Ramos (cell line): ENCODE measurements around the gene GJB4.
"Not testable (repeated sequence)": the region's sequence is repeated elsewhere in the genome, so short reads cannot be mapped to it uniquely, and the experiment has no call there.

Source experiments
- in situ Hi-C: fragments of 300-500 bp; cut with MboI; formaldehyde crosslinking; loops from one replicate; pipeline ENCODE4 v1.14.3; 2022; ENCODE audit warnings: low sequenced_read_pairs; ENCODE audit not compliant: unreplicated experiment

The GJB4 gene

DNA sequence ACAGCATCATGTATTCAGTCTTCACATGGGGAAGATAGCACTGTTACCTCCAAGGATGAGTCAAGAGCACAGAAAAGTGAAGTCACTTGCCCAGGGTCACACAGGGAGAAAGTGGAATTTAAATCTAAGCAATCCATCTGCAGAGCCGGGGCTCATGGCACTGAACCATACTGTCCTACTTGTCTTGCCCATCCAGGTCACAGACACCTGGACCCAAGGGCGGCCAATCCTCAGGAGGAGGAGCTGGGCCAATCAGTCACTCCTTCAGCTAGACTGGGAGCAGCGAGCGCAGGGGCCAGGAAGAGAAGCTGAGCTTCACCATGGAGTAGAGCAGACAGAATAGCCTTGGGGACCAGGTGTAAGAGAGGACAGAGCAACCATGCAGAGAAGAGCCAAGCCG lies 13.9 kb upstream of the GJB4 start:
- in situ Hi-C loops = loop anchor here (10.0 kb wide), 1 partner anchor 281 kb away; no protein-coding TSS in a partner anchor

DNA sequence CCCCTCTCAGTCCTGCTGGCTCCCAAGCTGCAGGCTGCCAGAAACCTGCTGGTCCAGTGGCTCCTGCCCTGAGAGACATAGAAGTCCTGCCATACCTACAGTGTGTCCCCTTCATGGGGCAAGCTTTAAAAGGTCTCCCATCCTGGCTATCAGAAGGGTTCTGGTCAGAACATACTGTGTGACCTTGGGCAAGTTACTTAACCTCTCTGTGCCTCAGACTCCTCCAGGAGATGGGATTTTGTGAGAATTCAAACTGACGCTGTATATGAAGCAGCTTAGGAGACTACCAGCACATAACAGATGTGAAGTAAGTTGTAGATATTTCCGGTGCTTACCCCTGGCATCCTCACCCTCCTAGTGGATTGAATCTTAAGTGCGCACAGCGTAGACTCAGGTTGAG lies 13.4 kb upstream of the GJB4 start:
- in situ Hi-C loops = loop anchor here (10.0 kb wide), 1 partner anchor 281 kb away; no protein-coding TSS in a partner anchor

DNA sequence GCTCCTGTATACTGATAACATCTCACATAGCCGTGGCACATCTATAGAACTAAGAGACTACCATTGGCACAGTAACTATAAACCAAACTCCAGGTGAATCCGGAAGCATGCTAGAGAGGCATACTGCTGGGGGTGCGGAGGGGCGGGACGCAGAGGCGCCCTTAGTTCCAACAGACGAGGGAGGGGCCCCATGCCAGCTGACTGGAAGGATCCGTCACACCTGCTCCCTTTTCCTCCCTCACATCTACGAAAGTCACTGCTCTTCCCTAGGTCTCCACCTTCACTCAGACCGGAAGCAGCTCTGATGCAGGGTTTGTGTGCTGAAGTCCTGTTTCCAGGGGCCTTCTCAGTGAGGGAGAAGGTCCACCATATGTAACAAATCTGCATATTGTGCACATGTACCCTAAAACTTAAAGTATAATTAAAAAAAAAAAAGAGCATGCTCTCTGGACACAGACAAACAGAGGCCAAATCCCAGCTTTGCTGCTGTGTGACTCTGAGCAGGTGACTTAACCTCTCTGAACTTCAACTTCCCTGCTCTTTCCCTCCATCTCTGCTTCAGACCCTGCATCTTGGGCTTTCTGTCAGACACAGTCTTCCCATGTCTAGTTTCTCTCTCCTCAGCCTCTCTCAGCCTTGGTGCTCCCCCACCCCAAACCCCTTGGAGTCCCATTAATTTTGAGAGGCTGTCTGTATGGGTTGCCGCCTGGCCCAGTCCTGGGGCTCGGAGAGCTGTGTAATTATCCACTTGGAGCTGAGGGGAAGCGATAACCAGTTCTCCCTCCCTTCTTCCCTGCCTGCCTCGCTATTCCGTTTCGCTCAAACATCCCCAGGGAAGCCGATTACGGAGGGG lies 12.5 kb upstream of the GJB4 start:
- in situ Hi-C loops = loop anchor here (10.0 kb wide), 1 partner anchor 282 kb away; no protein-coding TSS in a partner anchor

DNA sequence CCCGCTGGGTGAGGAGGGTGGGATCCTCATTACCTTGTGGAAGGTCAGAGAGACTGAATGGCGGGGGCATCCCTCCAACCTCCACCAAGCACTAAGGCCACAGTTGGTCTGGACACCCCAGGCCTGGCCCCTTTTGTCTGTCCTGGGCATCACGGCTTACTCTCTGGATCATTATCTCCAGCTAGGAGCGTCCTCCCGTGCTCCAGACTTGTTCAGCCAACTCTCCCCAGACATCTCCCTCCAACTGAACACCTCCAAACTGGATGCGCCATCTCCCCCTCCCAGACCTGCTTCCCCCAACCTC lies 11.9 kb upstream of the GJB4 start:
- in situ Hi-C loops = loop anchor here (10.0 kb wide), 1 partner anchor 283 kb away; no protein-coding TSS in a partner anchor

DNA sequence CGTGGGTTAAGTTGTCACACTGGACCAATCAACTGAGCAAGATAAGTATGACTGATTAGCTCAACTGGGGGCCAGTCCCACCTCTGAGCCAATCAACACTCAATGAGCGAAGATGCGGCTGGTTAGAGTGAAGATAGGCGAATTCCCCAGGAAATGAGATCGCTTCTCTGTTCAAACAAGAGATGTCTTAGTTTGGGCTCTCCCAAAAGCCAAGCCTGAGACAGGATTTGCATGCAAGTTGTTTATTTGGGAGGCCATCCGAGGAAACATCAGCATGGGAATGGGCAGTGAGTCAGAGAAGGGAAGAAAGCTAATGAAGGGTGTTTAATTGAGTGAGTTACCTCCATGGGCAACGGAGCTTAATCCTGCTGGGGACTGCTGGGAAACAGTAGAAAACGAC lies 9.5 kb upstream of the GJB4 start:
- in situ Hi-C loops = loop anchor here (10.0 kb wide), 1 partner anchor 285 kb away; no protein-coding TSS in a partner anchor

DNA sequence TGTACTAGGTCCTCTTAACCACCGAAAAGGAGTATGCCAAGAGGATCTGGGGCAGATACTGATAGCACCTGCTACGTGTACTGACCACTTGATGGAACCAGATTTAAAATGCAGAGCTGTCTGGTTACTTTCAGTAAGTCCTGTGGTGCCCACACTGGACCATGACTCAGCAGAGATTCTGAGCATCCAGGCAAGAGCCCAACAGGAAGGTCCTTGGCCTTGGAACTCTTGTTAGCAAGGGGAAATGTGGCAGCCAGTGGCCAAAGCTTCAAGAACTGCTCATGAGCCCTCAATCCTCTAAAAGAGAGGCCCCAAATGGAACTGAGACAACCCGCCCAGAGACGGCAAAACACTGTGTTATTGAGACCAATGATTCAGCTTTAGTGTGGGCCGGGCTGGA lies 8.9 kb upstream of the GJB4 start:
- in situ Hi-C loops = no loop called here

DNA sequence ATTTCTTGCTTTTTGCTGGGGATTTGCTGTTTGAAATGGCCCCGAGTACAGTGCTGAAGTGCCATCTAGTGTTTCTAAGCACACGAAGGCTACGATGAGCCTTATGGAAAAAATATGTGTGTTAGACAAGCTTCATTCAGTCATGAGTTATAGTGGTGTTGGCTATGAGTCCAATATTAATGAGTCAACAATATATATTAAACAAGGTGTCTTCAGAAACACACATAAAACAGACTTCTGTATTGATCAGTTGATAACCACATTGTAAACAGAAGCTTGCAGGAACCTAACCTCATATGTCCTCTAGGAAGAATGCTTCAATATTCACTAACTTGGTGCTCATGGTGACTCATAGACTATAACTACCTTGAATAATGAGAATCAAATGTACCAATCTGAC lies 6.4 kb upstream of the GJB4 start:
- in situ Hi-C loops = no loop called here

DNA sequence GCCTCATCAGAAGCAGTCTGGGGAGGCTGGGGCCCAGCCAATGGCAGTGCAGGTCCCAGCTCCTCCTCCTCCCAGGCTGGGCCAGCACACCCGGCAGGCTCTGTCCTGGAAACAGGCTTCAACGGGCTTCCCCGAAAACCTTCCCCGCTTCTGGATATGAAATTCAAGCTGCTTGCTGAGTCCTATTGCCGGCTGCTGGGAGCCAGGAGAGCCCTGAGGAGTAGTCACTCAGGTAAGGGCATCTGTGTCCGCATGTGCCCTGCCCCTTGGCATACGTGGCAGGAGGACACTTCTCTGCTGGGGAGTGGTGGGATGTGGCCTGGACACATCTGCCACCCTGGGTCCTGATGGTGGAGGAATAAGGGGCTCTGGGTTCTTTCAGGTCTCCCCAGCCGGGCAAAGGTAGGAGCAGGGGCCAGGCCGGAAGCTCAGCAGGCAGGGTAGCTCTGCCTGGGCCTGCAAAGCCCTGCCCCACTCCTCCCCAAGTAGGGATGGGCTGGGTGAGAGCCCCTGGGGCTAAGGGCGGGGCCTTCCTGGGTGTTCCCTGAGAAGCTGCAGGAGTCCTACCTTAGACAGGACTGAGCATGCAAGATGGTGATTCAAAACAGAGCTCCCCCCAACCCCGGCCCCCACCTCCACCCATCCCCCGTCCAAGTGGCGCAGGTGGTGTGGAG lies 4.4 kb upstream of the GJB4 start, which contains the start of gene GJB5:
TSS of gene GJB5 (plus strand) at position 84 of the 674 bp plus-strand sequence. CDS start 2,284 bp downstream, outside the sequence.
- in situ Hi-C loops = no loop called here

DNA sequence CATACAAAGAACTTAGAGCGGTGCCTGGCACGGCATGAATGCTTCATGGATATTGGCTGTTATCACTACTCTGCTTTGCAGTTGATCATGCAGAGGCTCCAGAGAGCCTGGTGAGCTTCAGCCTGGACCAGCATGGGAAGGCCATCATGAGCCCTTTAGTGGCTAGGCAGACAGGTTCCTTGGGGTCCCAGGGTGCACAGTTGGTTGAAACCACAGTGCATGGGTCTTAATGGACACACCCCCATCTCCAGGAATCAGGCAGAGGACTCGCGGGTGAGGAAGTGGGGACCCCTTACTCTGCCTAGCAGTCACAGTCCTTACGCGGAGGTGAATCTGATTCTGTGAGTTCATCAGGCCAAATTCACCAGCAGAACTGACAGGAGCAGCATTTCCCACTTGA lies 3.6 kb upstream of the GJB4 start:
- in situ Hi-C loops = no loop called here

DNA sequence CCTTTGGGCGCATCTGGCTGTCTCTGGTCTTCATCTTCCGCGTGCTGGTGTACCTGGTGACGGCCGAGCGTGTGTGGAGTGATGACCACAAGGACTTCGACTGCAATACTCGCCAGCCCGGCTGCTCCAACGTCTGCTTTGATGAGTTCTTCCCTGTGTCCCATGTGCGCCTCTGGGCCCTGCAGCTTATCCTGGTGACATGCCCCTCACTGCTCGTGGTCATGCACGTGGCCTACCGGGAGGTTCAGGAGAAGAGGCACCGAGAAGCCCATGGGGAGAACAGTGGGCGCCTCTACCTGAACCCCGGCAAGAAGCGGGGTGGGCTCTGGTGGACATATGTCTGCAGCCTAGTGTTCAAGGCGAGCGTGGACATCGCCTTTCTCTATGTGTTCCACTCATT lies 2.2 kb upstream of the GJB4 start:
- in situ Hi-C loops = no loop called here

DNA sequence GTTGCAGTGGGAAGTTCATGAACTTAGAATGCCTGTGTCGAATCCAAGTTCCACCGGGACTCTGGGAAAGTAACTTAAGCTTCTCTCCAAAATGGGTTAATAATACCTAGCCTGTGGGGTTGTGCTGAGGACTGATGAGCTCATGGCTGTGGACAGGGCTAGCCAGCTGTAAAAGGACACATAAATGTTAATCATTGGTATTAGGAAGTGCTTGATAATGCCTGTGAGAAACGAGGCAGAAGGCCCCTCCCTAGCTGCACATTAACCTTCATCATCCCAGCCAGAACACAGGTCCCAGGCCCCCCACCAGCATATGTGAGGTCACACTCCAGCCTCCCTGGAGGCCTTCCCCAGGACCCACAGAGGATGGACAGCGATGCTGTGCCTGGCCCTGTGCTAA lies 789 bp upstream of the GJB4 start:
- in situ Hi-C loops = no loop called here

DNA sequence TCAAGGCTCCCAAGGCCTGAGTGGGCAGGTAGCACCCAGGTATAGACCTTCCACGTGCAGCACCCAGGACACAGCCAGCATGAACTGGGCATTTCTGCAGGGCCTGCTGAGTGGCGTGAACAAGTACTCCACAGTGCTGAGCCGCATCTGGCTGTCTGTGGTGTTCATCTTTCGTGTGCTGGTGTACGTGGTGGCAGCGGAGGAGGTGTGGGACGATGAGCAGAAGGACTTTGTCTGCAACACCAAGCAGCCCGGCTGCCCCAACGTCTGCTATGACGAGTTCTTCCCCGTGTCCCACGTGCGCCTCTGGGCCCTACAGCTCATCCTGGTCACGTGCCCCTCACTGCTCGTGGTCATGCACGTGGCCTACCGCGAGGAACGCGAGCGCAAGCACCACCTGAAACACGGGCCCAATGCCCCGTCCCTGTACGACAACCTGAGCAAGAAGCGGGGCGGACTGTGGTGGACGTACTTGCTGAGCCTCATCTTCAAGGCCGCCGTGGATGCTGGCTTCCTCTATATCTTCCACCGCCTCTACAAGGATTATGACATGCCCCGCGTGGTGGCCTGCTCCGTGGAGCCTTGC lies 1.7 kb downstream of the GJB4 start:
- in situ Hi-C loops = no loop called here

DNA sequence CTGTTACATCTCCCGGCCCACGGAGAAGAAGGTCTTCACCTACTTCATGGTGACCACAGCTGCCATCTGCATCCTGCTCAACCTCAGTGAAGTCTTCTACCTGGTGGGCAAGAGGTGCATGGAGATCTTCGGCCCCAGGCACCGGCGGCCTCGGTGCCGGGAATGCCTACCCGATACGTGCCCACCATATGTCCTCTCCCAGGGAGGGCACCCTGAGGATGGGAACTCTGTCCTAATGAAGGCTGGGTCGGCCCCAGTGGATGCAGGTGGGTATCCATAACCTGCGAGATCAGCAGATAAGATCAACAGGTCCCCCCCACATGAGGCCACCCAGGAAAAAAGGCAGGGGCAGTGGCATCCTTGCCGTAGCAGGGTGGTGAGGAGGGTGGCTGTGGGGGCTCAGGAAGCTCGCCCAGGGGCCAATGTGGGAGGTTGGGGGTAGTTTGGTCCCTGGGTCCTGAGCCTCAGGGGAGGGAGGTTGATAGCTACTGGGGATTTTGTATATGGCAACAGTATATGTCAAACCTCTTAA lies 2.3 kb downstream of the GJB4 start:
- in situ Hi-C loops = no loop called here

DNA sequence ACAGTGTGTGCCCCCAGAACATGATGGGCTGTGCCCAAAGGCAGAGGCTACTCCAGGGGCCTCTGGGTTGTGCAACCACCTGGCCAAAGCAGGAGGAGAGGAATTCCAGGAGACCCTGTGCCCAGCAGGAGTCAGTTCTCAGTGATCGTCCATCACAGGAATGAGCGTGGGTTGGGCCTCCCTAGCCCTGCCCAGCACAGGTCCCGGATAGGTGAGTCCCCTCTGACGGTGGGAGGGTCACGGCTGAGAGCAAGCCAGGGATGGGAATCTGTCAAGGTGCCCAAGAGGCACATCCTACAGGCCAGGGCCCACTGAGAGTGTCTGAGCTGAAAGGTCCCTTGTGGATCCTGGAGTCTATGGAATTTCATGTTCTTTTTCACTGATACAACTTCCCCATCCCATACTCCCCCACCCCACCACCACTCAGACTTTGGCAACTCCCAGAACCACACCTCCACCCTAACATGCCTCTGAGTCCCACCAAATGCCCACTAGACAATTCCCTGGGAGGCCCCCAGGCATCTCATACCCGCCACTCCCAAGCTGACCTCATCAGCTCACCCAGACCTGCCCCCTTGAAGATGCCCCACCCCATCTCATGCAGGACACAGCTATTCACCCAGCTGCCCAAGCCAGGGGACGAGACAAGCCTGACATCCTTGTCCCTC lies 3.1 kb downstream of the GJB4 start:
- in situ Hi-C loops = no loop called here

DNA sequence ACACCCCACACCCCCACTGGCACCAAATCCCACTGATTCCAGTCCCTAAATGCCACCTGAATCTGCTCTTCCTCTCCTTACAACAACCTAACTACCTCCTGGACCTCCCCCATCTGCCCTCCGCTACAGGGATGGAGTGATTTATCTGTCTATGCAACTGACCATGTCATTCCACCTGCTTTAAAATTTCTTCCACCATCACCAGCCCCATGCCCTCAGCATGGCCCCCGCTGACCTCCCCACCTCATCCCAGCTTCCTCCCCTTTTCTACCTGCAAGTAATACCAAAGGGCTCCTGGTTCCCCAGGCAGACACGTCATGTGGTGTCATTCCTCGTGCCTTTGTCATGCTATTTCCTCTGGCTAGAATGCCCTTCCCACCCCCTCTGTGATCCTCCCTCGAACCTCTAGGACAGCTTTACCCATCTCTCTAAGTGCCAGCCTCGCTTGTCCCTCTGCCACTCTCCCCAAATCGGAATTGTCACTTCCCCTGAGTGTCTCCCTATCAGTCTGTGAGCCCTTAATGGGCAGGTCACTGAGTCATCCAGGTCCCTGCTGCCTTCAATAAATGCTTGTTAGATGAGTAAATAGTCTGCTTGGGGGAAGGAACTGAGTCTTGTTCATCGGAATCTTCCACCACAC lies 3.7 kb downstream of the GJB4 start:
- in situ Hi-C loops = no loop called here

DNA sequence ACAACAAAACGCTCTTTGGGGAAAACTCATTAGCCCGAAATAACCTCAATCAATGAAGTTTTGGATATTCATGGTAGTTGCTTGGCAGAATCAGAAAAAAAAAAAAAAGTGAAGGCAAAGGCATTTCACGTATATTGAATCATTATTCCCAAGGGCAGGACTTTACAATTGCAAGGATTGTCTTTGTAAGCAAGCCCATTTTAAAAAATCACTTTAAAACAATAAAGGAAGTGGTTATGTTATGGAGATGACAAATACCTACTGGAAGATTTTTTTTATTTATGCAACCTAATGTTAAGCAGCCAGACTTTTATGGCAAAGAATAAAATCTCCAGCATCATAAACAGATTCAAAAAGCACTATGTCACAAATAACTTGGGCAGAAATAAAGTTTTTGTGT lies 9.3 kb downstream of the GJB4 start:
- in situ Hi-C loops = no loop called here

DNA sequence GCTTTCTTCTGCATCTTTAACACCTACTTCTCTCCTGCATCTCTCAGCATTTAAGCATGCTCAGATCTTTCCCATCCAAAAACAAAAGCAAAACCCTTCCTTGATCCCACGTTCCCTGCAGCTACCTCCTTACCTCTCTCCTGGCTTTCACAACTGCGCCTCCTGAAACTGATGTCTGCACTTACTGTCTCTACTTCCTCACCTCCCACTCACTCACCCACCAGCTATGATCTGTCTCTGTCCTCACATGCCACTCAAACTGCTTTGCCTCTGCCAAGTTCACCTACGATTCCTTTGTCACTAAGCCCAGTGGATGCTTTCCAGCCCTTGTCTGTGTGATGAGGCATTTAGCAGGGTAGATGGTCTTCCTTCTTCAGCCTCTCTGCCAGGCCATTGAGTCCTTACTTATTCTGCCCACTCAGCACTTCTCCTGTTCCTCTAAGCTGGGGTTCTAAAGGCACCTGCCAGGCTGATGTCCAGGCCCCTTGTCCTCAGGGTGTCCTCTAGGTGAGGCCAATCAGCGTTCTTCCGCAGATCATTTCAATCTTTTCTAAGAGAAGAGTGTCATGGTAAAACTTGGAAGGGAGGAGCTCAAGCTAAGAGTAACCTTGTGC lies 11.5 kb downstream of the GJB4 start:
- in situ Hi-C loops = no loop called here

DNA sequence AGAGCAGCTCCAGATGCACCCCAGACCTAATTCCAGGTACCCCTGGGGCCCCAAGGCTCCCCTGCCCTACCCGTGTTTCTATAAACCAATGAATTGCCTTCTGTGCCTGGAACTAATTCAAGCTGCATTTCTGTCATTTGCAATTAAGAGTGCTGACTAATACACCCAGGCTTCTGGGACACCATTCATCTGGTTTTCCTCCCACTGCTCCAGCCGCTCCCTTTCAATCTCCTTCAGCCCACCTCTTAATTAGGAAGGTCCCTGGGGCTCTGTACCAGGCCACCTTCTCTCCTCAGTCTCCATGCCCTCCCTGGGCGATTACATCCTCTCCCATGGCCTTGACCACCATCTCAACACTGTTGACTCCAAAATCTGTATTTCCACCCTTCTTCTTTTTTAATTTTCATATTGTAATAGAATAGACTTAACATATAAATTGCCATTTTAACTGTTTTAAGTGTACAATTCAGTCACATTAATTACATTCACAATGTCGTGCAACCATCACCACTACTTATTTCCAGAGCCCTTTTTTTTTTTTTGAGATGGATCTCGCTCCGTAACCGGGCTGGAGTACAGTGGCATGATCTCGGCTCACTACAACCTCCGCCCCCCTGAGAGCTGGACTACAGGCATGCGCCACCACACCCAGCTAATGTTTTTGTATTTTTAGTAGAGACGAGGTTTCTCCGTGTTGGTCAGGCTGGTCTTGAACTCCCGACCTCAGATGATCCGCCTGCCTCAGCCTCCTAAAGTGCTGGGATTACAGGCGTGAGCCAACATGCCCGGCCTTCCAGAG lies 12.2 kb downstream of the GJB4 start:
- in situ Hi-C loops = no loop called here

DNA sequence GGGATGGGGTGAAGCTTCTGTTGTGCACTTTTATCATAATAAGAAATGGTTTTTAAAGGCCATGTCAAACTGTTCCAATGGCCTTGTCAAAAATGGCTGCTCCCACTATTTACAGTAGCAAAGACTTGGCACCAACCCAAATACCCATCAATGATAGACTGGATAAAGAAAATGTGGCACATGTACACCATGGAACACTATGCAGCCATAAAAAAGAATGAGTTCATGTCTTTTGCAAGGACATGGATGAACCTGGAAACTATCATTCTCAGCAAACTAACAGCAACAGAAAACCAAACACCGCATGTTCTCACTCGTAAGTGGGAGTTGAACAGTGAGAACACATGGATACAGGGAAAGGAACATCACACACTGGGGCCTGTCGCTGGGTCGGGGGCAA lies 13.6 kb downstream of the GJB4 start:
- in situ Hi-C loops = not testable (repeated sequence)
